HG03342 (cell line): ENCODE results near the gene CENPP.
"Not testable (repeated sequence)": the region's sequence is repeated elsewhere in the genome, so short reads cannot be mapped to it uniquely, and the experiment has no call there.

Source experiments
- ATAC-seq: cut with Tn5 transposase; IDR thresholded peaks from one replicate; pipeline ENCODE4 v1.9.1; 2021; ENCODE audit warnings: mild to moderate bottlenecking, moderate library complexity; ENCODE audit not compliant: unreplicated experiment

The CENPP gene

GRCh38 chr9:92589923-92590322 is 264.2 kb downstream of the CENPP start:
- no peak for ATAC-seq

- no peak for ATAC-seq
Observed at GRCh38 chr9:92590377-92590776, 264.6 kb downstream of the CENPP start.

GRCh38 chr9:92592537-92592936 is 266.8 kb downstream of the CENPP start:
- no peak for ATAC-seq

GRCh38 chr9:92592946-92593861 is 267.5 kb downstream of the CENPP start:
- no peak for ATAC-seq

GRCh38 chr9:92595075-92595474 is 269.3 kb downstream of the CENPP start:
- not testable (repeated sequence) for ATAC-seq

GRCh38 chr9:92595930-92596329 is 270.2 kb downstream of the CENPP start:
- no peak for ATAC-seq

GRCh38 chr9:92598382-92598781 is 272.6 kb downstream of the CENPP start:
- no peak for ATAC-seq

GRCh38 chr9:92599938-92600461 is 274.2 kb downstream of the CENPP start:
- ATAC-seq = no peak

- ATAC-seq = no peak
Observed at GRCh38 chr9:92600462-92601261, 274.9 kb downstream of the CENPP start.

GRCh38 chr9:92601451-92601850 is 275.7 kb downstream of the CENPP start:
- ATAC-seq = no peak

- no peak for ATAC-seq
Observed at GRCh38 chr9:92602413-92602812, 276.7 kb downstream of the CENPP start.

GRCh38 chr9:92603100-92603499 is 277.3 kb downstream of the CENPP start:
- ATAC-seq = no peak

- ATAC-seq = no peak
Observed at GRCh38 chr9:92603990-92604389, 278.2 kb downstream of the CENPP start.

- ATAC-seq = no peak
Observed at GRCh38 chr9:92605224-92605623, 279.5 kb downstream of the CENPP start.

GRCh38 chr9:92607088-92607487 is 281.3 kb downstream of the CENPP start:
- ATAC-seq = no peak

- no peak for ATAC-seq
Observed at GRCh38 chr9:92607773-92608172, 282.0 kb downstream of the CENPP start.

- ATAC-seq = no peak
Observed at GRCh38 chr9:92608241-92608908, 282.6 kb downstream of the CENPP start.

- no peak for ATAC-seq
Observed at GRCh38 chr9:92608909-92609445, 283.2 kb downstream of the CENPP start.

GRCh38 chr9:92610470-92611420 is 285.0 kb downstream of the CENPP start:
- no peak for ATAC-seq
